A549 (cell line): ENCODE results near the gene CAT. TPM values are rescaled to one million over a fixed set of nuclear protein-coding genes. Genes with fewer than 3 reads are reported as not detected.

Source experiments
- ATAC-seq, 2 experiments: fragments of 200-7000 bp in 1 of 2; fragments of >200 bp in 1 of 2; cut with Nextera tagmentation in 1 of 2; cut with Tn5 transposase in 1 of 2; 3 replicates each; pipeline versions ENCODE4 v1.8.0 to v1.9.1; 2018 to 2020; ENCODE audit warnings: mild to moderate bottlenecking in 1 of 2, moderate library complexity in 1 of 2
- CTCF ChIA-PET: fragments of 300-600 bp; sonication (Branson Sonifier 250); formaldehyde crosslinking; extraction: SDS; loops from one replicate; lab custom pipeline; 2021; ENCODE audit warnings: antibody characterized with exemption, inconsistent platforms; lab: Yijun Ruan, JAX
- POLR2A ChIA-PET: fragments of 350-600 bp; formaldehyde crosslinking; extraction: SDS; loops from one replicate; lab custom pipeline; 2021; ENCODE audit warnings: antibody characterized with exemption, inconsistent platforms; lab: Yijun Ruan, JAX
- DNase-seq, 2 experiments: peaks; one replicate each; pipeline versions ENCODE4 v3.0.0 to v3.0.0-alpha.2; 2011 to 2016; ENCODE audit warnings: low read depth in 1 of 2, low spot score in 1 of 2
- FAIRE-seq: peaks from 2 replicates; lab custom pipeline; 2011; peaks lifted over from hg19 to GRCh38; lab: Jason Lieb, UNC
- H3K27ac ChIP-seq, 2 experiments: fragments of >200 bp; sonication (Bioruptor Twin); formaldehyde crosslinking; 3 replicates each; pipeline ENCODE4 v1.5.1; 2016 to 2017
- H3K4me1 ChIP-seq: fragments of >200 bp; sonication (Bioruptor Twin); formaldehyde crosslinking; 3 replicates; pipeline ENCODE4 v1.6.1; 2016
- H3K4me2 ChIP-seq: fragments of >200 bp; sonication (Bioruptor Twin); formaldehyde crosslinking; 3 replicates; pipeline ENCODE4 v1.6.1; 2016
- H3K4me3 ChIP-seq: fragments of >200 bp; sonication (Bioruptor Twin); formaldehyde crosslinking; 3 replicates; pipeline ENCODE4 v1.5.1; 2016
- H3K9me3 ChIP-seq: fragments of >200 bp; sonication (Bioruptor Twin); formaldehyde crosslinking; 3 replicates; pipeline ENCODE4 v1.6.1; 2016
- CBX2 ChIP-seq: fragments of 200-600 bp; sonication (generic); IDR thresholded peaks from 2 replicates; pipeline ENCODE4 v1.6.1; 2016; ENCODE audit warnings: low read depth, mild to moderate bottlenecking, borderline replicate concordance
- CBX8 ChIP-seq: fragments of 200-600 bp; sonication (generic); IDR thresholded peaks from 2 replicates; pipeline ENCODE4 v1.6.1; 2016
- CEBPB ChIP-seq, 2 experiments: fragments of >200 bp in 1 of 2; sonication (Bioruptor Twin) in 1 of 2; formaldehyde crosslinking in 1 of 2; IDR thresholded peaks; 2 replicates each; pipeline ENCODE4 v1.6.1; 2012 to 2016
- CHD4 ChIP-seq: fragments of 200-600 bp; sonication (generic); IDR thresholded peaks from 2 replicates; pipeline ENCODE4 v1.6.1; 2016; ENCODE audit warnings: antibody characterized with exemption, mild to moderate bottlenecking, borderline replicate concordance
- CTCF ChIP-seq: fragments of >200 bp; sonication (Bioruptor Twin); formaldehyde crosslinking; IDR thresholded peaks from 3 replicates; pipeline ENCODE4 v1.5.1; 2016
- E2F6 ChIP-seq: IDR thresholded peaks from 2 replicates; pipeline ENCODE4 v1.6.1; 2012; ENCODE audit warnings: low read depth, borderline replicate concordance
- EHMT2 ChIP-seq: fragments of 200-600 bp; sonication (generic); IDR thresholded peaks from 2 replicates; pipeline ENCODE4 v1.6.1; 2016; ENCODE audit warnings: antibody characterized with exemption, low read depth, mild to moderate bottlenecking, moderate library complexity
- ELK1 ChIP-seq: fragments of 150-350 bp; IDR thresholded peaks from 2 replicates; pipeline ENCODE4 v1.6.1; 2014; ENCODE audit warnings: low read depth, mild to moderate bottlenecking, low read length
- FOSB ChIP-seq: fragments of 250-450 bp; sonication (Bioruptor Pico); IDR thresholded peaks from 2 replicates; pipeline ENCODE4 v1.5.0; 2020; ENCODE audit warnings: mild to moderate bottlenecking, moderate library complexity
- HOXB13 ChIP-seq: fragments of 250-450 bp; sonication (Bioruptor Pico); IDR thresholded peaks from 2 replicates; pipeline ENCODE4 v1.5.0; 2020; ENCODE audit warnings: low read depth, mild to moderate bottlenecking, moderate library complexity
- JUN ChIP-seq, 2 experiments: fragments of >200 bp; sonication (Bioruptor Twin); formaldehyde crosslinking; IDR thresholded peaks; 2 replicates in 1 of 2; 3 replicates in 1 of 2; pipeline ENCODE4 v1.6.1; 2016 to 2017
- KDM1A ChIP-seq: fragments of 200-600 bp; sonication (generic); IDR thresholded peaks from 2 replicates; pipeline ENCODE4 v1.6.1; 2016; ENCODE audit warnings: low read depth, mild to moderate bottlenecking
- KDM5A ChIP-seq: fragments of 200-600 bp; sonication (generic); IDR thresholded peaks from 2 replicates; pipeline ENCODE4 v1.6.1; 2016; ENCODE audit warnings: antibody characterized with exemption, mild to moderate bottlenecking
- MAFK ChIP-seq: fragments of 450-650 bp; IDR thresholded peaks from 2 replicates; pipeline ENCODE4 v1.6.1; 2014; ENCODE audit not compliant: partially characterized antibody
- MAX ChIP-seq: IDR thresholded peaks from 2 replicates; pipeline ENCODE4 v1.6.1; 2012
- MAZ ChIP-seq: fragments of 150-350 bp; IDR thresholded peaks from 2 replicates; pipeline ENCODE4 v1.6.1; 2014; ENCODE audit warnings: antibody characterized with exemption, low read depth, low read length, borderline replicate concordance
- PHF8 ChIP-seq: fragments of 200-600 bp; sonication (generic); IDR thresholded peaks from 2 replicates; pipeline ENCODE4 v1.6.1; 2016; ENCODE audit warnings: low read depth, mild to moderate bottlenecking, antibody characterized with exemption, moderate library complexity, borderline replicate concordance
- POLR2AphosphoS2 ChIP-seq: conservative IDR thresholded peaks from 2 replicates; pipeline ENCODE4 v1.6.1; 2012; ENCODE audit warnings: low read length, improper control_type of control experiment, inconsistent platforms
- RAD21 ChIP-seq, 2 experiments: fragments of >200 bp in 1 of 2; sonication (Bioruptor Twin) in 1 of 2; formaldehyde crosslinking in 1 of 2; IDR thresholded peaks in 1 of 2; conservative IDR thresholded peaks in 1 of 2; 2 replicates in 1 of 2; 3 replicates in 1 of 2; pipeline ENCODE4 v1.6.1; 2012 to 2018; ENCODE audit warnings: inconsistent platforms in 1 of 2
- RARB ChIP-seq: fragments of 250-450 bp; sonication (Bioruptor Pico); IDR thresholded peaks from 2 replicates; pipeline ENCODE4 v1.8.0; 2021; ENCODE audit warnings: mild to moderate bottlenecking, moderate library complexity
- RNF2 ChIP-seq: fragments of 200-600 bp; sonication (generic); IDR thresholded peaks from 2 replicates; pipeline ENCODE4 v1.6.1; 2016; ENCODE audit warnings: low read depth, mild to moderate bottlenecking, antibody characterized with exemption, moderate library complexity, borderline replicate concordance
- SMC3 ChIP-seq: fragments of >200 bp; sonication (Bioruptor Twin); formaldehyde crosslinking; IDR thresholded peaks from 3 replicates; pipeline ENCODE4 v1.6.1; 2018; ENCODE audit warnings: inconsistent platforms
- TP53 ChIP-seq: fragments of 250-450 bp; sonication (Bioruptor Pico); IDR thresholded peaks from 2 replicates; pipeline ENCODE4 v1.5.0; 2021; ENCODE audit warnings: mild to moderate bottlenecking, moderate library complexity
- ZNF302 ChIP-seq: fragments of 250-450 bp; sonication (Bioruptor Pico); IDR thresholded peaks from 2 replicates; pipeline ENCODE4 v1.9.0; 2021; ENCODE audit warnings: inconsistent platforms, mild to moderate bottlenecking, moderate library complexity
- WGBS: methylation state at CpG from one replicate; pipeline ENCODE4 v1.1.6; 2017; ENCODE audit errors: missing lambda C conversion rate; 5-methylcytosine and 5-hydroxymethylcytosine counted together
- polyA plus RNA-seq, 4 experiments: library from polyadenylated mRNA; depleted of rRNA in 3 of 4; stranded (reverse); fragments of >200 nt; fragmentation: RNase III in 1 of 4; extraction: RNeasy Plus Mini Kit Qiagen cat#74134 plus additional on column Dnase treatment in 1 of 4; gene quantifications; 2 replicates in 3 of 4; 3 replicates in 1 of 4; pipeline ENCODE4 v1.2.3, GENCODE V29; 2011 to 2017

Gene CAT
- polyA plus RNA-seq, 2 of the 4 experiments (the other 2 are of a cell fraction), result 51.2 to 74.2 TPM

GRCh38 chr11:34488855-34489557 lies 50.3 kb downstream of the CAT start:
- FAIRE-seq (no peak), DNase-seq (no peak), ATAC-seq (no peak)
- H3K27ac ChIP-seq, result no peak overlapping the region
- ChIA-PET CTCF (interaction anchor here (1.0 to 11.9 kb wide), 10 partner anchors 9 to 903 kb away, joined by 3 to 257 read pairs (median 4); partner anchors contain the start of gene ELF5), POLR2A (no interaction called here)
- 61% methylated on average over 12 of the region's 12 CpGs for WGBS
- H3K4me1 ChIP-seq, result no peaks in the 10 kb centered on the region
- no peaks in the 10 kb centered on the region for H3K9me3 ChIP-seq
- H3K4me3 ChIP-seq, result no peak overlapping the region
- TF ChIP-seq FOSB (CRISPR knock-in tag), result no peak
- TF ChIP-seq CBX8, result no peak
- TF ChIP-seq PHF8, result no peak
- H3K4me2 ChIP-seq, result no peak overlapping the region

- 67% methylated on average over 2 of the region's 2 CpGs for WGBS
- POLR2A ChIA-PET, result no interaction called here
- no peak for ATAC-seq
- no peak overlapping the region for H3K27ac ChIP-seq
- no peaks in the 10 kb centered on the region for H3K9me3 ChIP-seq
- H3K4me3 ChIP-seq, result no peak overlapping the region
- no peak overlapping the region for H3K4me2 ChIP-seq
- no peaks in the 10 kb centered on the region for H3K4me1 ChIP-seq
- DNase-seq, result no peak
- TF ChIP-seq JUN (IDR thresholded peaks at IDR 0.05) (no peak), MAZ (no peak)
- FAIRE-seq, result no peak
- CTCF ChIA-PET, result interaction anchor here (0.7 to 11.9 kb wide), 7 partner anchors 9 to 409 kb away, joined by 3 to 257 read pairs (median 4); no protein-coding TSS in a partner anchor
Measured at GRCh38 chr11:34490304-34490703, 51.6 kb downstream of the CAT start.

GRCh38 chr11:34492806-34493414 lies 54.2 kb downstream of the CAT start:
- DNase-seq (peak; percentile 66 to 75), FAIRE-seq (peak; percentile 93), ATAC-seq (peak; percentile 51 to 81; a peak in 3 of 6 replicates)
- no peak overlapping the region for H3K4me2 ChIP-seq
- H3K27ac ChIP-seq, result peak overlapping the region in 1 of 2 experiments; percentile 47; a peak in 3 of 6 replicates
- no peaks in the 10 kb centered on the region for H3K4me1 ChIP-seq
- no peak for TF ChIP-seq KDM5A
- no peak for TF ChIP-seq RNF2
- TF ChIP-seq HOXB13 (CRISPR knock-in tag), result no peak
- no peak for TF ChIP-seq CBX2
- TF ChIP-seq RARB (CRISPR knock-in tag), result no peak
- TF ChIP-seq ELK1, result no peak
- TF ChIP-seq SMC3, result peak; percentile 90
- TF ChIP-seq E2F6, result no peak
- no peak for TF ChIP-seq POLR2AphosphoS2
- TF ChIP-seq CEBPB (IDR thresholded peaks at IDR 0.05), result no peak
- TF ChIP-seq KDM1A, result no peak
- no peak for TF ChIP-seq CHD4
- TF ChIP-seq RAD21 (conservative IDR thresholded peaks at IDR 0.05 in 1 of 2, IDR thresholded peaks at IDR 0.05 in 1 of 2), result peak; percentile 90
- no peak for TF ChIP-seq ZNF302 (CRISPR knock-in tag)
- no peak for TF ChIP-seq FOSB (CRISPR knock-in tag)
- no peak for TF ChIP-seq TP53 (CRISPR knock-in tag)
- no peak for TF ChIP-seq MAX
- no peak for TF ChIP-seq MAFK
- TF ChIP-seq EHMT2, result no peak
- TF ChIP-seq CTCF, result peak; percentile 90
- POLR2A ChIA-PET, result interaction anchor here (0.9 kb wide), 1 partner anchor 338 kb away, joined by 3 read pairs; no protein-coding TSS in a partner anchor
- WGBS, result 31% methylated on average over 8 of the region's 8 CpGs
- H3K4me3 ChIP-seq, result no peak overlapping the region
- CTCF ChIA-PET, result interaction anchor here (0.6 to 11.9 kb wide), 66 partner anchors 12 to 685 kb away, joined by 3 to 257 read pairs (median 4); partner anchors contain the start of genes ABTB2 and ELF5
- no peaks in the 10 kb centered on the region for H3K9me3 ChIP-seq
